ENCODE data around the gene MTCL1. TPM values are rescaled to one million over a fixed set of nuclear protein-coding genes. Genes with fewer than 3 reads are reported as not detected.

MTCL1 gene
- total and polyA plus RNA-seq, 4 donors, result 1.3 to 12.4 (median 3.7) TPM

DNA sequence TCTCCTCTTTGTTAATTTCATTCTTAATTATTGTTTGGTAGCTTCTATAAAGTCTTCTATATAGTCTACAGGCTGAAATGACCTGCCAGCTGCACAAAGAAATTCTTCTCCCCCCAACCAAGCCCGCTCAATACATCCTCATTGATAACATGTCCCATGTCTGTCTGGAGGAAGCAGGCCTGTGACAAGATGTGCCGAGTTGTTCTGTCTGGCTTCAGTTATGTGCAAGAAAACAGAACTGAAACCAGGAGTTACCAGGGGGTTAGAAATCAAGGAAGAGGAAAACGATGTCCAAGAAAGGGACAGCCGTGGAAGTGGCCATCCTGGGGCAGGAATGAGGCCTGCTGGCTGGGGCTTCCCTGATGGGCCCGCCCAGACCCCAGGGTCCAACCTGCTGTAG is 57.6 kb downstream of the MTCL1 start:
- TF ChIP-seq, protein P1, sequence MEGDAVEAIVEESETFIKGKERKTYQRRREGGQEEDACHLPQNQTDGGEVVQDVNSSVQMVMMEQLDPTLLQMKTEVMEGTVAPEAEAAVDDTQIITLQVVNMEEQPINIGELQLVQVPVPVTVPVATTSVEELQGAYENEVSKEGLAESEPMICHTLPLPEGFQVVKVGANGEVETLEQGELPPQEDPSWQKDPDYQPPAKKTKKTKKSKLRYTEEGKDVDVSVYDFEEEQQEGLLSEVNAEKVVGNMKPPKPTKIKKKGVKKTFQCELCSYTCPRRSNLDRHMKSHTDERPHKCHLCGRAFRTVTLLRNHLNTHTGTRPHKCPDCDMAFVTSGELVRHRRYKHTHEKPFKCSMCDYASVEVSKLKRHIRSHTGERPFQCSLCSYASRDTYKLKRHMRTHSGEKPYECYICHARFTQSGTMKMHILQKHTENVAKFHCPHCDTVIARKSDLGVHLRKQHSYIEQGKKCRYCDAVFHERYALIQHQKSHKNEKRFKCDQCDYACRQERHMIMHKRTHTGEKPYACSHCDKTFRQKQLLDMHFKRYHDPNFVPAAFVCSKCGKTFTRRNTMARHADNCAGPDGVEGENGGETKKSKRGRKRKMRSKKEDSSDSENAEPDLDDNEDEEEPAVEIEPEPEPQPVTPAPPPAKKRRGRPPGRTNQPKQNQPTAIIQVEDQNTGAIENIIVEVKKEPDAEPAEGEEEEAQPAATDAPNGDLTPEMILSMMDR (IDR thresholded peaks at IDR 0.05; ENCODE audit: control extremely low read depth, extremely low read depth), result no peak
- DNase-seq (no peak), ATAC-seq (ENCODE audit: insufficient read depth, low FRiP score) (no peak)
- no peak overlapping the region for H3K9ac ChIP-seq (ENCODE audit: insufficient read depth in 1 of 2, low read length in 2 of 2)
- no peaks in the 10 kb centered on the region for H3K27me3 ChIP-seq (ENCODE audit: control insufficient read depth in 3 of 3, insufficient read depth in 3 of 3, low read length in 2 of 3)
- no peak overlapping the region for H3K27ac ChIP-seq (ENCODE audit: low read depth in 1 of 2, low read length in 1 of 2)
- peaks cover 0 to 8% (median 0%) of the 10 kb centered on the region in 5 donors for H3K4me1 ChIP-seq (ENCODE audit: control insufficient read depth in 5 of 5, insufficient read depth in 5 of 5, low read length in 5 of 5)
- H3K4me3 ChIP-seq, result no peak overlapping the region
- no peaks in the 10 kb centered on the region for H3K36me3 ChIP-seq (ENCODE audit: control insufficient read depth in 4 of 4, insufficient read depth in 4 of 4, low read length in 4 of 4)
- 80% methylated on average over 5 of the region's 5 CpGs for WGBS, 2 donors
- peaks cover 0 to 3% (median 0%) of the 10 kb centered on the region in 4 donors for H3K9me3 ChIP-seq (ENCODE audit: control insufficient read depth in 4 of 4, insufficient read depth in 3 of 4, low read length in 3 of 4)

DNA sequence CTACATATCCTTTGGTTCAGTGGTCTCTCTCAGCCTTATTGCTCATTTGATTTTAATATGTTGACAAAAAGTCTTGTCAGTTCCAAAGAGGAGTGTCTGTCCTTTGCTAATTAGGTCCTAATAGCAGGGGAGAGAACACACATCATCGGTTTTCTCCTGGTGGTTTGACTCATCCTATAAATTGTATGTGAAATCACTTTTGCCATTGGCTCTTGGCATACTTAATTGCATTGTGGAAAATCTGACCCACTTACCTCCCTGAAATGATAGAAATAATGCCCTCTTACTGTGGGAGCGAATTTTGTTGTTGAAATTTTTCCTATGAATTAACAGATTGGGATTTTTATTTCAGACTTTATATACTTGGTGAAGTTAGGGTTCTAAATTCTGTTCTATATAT is 58.3 kb downstream of the MTCL1 start:
- 89 to 92% methylated on average over 2 of the region's 2 CpGs for WGBS, 2 donors
- no peak for DNase-seq
- ATAC-seq (ENCODE audit: insufficient read depth, low FRiP score), result no peak
- Histone ChIP-seq H3K9ac (ENCODE audit: insufficient read depth in 1 of 2, low read length in 2 of 2) (no peak overlapping the region), H3K9me3 (ENCODE audit: control insufficient read depth in 4 of 4, insufficient read depth in 3 of 4, low read length in 3 of 4) (peaks cover 0 to 3% (median 0%) of the 10 kb centered on the region in 4 donors), H3K36me3 (ENCODE audit: control insufficient read depth in 4 of 4, insufficient read depth in 4 of 4, low read length in 4 of 4) (no peaks in the 10 kb centered on the region), H3K4me1 (ENCODE audit: control insufficient read depth in 5 of 5, insufficient read depth in 5 of 5, low read length in 5 of 5) (peaks cover 0 to 8% (median 0%) of the 10 kb centered on the region in 5 donors), H3K27ac (ENCODE audit: low read depth in 1 of 2, low read length in 1 of 2) (no peak overlapping the region), H3K4me3 (no peak overlapping the region), H3K27me3 (ENCODE audit: control insufficient read depth in 3 of 3, insufficient read depth in 3 of 3, low read length in 2 of 3) (no peaks in the 10 kb centered on the region)
- TF ChIP-seq, protein P1 (IDR thresholded peaks at IDR 0.05; ENCODE audit: control extremely low read depth, extremely low read depth), result no peak

DNA sequence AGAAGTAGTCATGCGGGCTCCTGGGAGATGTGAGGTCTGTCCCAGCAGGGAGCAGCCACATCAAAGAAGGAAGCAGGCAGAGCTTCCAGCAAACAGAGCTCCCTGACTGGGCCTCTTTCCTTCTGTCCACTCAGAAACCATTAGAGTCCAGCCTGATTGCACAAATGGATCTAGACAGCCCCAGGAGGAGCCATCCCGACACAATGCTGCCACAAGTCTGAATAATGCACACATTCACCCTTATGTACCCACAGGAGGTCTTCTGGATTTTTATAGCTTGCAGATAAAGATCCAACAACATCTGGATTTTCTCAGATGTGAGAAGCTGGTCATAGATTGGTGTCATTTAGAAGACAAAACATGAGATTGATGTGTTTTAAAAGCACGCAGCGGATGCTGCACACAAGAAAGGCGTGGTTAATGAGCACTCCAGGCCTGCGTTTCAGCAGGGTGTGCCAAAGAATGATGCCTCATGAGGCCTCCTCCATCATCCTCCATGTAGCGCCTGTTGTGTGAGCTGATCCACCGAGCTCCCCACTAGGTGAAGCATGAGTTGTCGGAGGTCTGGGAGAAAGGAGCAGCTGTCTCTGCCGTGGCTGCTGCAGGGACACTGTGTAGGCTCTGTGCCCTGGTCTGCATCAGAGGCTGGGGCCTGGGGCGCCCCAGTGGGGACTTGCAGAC is 60.6 kb downstream of the MTCL1 start:
- Histone ChIP-seq H3K27me3 (ENCODE audit: control insufficient read depth in 3 of 3, insufficient read depth in 3 of 3, low read length in 2 of 3) (no peaks in the 10 kb centered on the region), H3K9ac (ENCODE audit: insufficient read depth in 1 of 2, low read length in 2 of 2) (no peak overlapping the region), H3K4me1 (ENCODE audit: control insufficient read depth in 5 of 5, insufficient read depth in 5 of 5, low read length in 5 of 5) (peaks cover 0 to 8% (median 0%) of the 10 kb centered on the region in 5 donors), H3K27ac (ENCODE audit: low read depth in 1 of 2, low read length in 1 of 2) (no peak overlapping the region), H3K36me3 (ENCODE audit: control insufficient read depth in 4 of 4, insufficient read depth in 4 of 4, low read length in 4 of 4) (no peaks in the 10 kb centered on the region), H3K4me3 (no peak overlapping the region), H3K9me3 (ENCODE audit: control insufficient read depth in 4 of 4, insufficient read depth in 3 of 4, low read length in 3 of 4) (peaks cover 0 to 3% (median 0%) of the 10 kb centered on the region in 4 donors)
- DNase-seq, result peak in 1 of 3 donors; percentile 29
- 86 to 91% methylated on average over 11 of the region's 11 CpGs for WGBS, 2 donors
- TF ChIP-seq, protein P1 (IDR thresholded peaks at IDR 0.05; ENCODE audit: control extremely low read depth, extremely low read depth), result no peak
- ATAC-seq (ENCODE audit: insufficient read depth, low FRiP score), result no peak

Data from lung (tissue), 12 donors.